NOMO-1 treated with dmso at 0.1 percent for 144 hours (cell line): ENCODE measurements around the gene LIMCH1.

Experiments
- DNase-seq: peaks from one replicate; lab custom pipeline; 2025; ENCODE audit not compliant: unreplicated experiment; lab: John Stamatoyannopoulos, UW

The LIMCH1 gene

DNA sequence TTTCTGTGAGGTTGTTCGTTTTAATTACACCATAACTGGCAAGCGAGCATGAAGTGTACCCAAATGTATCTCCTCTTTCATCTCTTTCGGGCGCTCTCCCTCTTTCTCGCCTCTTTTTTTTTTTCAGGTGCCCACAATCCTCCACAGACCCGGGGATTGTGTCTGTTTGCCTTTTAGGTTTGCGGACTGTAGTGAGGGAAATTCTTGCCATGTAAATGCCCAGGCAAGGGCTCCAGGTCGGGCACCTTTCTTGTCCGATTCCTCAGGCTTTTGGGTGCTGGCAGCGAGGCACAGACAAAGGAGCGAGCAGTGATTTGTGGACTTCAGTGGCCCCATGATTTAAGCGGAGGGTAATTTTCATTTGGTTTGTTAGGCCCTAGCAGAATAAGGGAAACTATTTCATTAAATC, 211.7 kb downstream of the LIMCH1 start:
- DNase-seq: no peak
